ENCODE data around the gene CERK.
"Not testable (repeated sequence)": the region's sequence is repeated elsewhere in the genome, so short reads cannot be mapped to it uniquely, and the experiment has no call there.

Gene CERK, protein sequence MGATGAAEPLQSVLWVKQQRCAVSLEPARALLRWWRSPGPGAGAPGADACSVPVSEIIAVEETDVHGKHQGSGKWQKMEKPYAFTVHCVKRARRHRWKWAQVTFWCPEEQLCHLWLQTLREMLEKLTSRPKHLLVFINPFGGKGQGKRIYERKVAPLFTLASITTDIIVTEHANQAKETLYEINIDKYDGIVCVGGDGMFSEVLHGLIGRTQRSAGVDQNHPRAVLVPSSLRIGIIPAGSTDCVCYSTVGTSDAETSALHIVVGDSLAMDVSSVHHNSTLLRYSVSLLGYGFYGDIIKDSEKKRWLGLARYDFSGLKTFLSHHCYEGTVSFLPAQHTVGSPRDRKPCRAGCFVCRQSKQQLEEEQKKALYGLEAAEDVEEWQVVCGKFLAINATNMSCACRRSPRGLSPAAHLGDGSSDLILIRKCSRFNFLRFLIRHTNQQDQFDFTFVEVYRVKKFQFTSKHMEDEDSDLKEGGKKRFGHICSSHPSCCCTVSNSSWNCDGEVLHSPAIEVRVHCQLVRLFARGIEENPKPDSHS

DNA sequence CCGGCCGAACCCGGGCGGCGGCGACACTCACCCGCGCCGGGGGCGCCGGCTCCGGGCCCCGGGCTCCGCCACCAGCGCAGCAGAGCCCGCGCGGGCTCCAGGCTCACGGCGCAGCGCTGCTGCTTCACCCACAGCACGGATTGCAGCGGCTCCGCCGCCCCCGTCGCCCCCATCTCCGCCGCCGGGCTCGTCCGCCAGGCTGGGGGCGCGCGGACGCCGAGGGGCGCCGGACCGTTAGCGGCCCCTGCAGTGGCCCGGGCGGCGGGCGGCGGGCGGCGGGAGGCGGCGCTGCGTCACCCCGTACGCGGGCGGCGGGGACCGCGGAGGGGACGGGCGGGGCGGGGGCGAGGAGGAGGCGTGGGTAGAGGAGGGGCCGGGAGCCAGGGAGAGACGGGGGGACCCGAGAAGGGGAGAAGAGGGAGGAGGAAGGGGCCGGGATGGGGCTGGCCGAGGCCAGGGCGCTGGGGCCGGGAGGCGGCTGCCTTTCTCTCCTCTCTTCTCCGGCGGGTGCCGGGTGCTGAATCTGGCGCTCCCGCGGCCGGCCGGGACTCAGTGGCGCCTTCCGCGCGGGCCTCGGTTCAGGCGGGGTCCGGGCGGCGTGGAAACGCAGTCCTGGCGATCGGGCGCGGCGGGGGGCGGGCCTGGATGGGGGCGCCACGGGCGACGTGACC, at the start of gene CERK:
Gene CERK (minus strand): TSS at position 277 of the 671 bp plus-strand sequence. CDS start 104 bp downstream, at position 173.
- peak; percentile 65 for DNase-seq

DNA sequence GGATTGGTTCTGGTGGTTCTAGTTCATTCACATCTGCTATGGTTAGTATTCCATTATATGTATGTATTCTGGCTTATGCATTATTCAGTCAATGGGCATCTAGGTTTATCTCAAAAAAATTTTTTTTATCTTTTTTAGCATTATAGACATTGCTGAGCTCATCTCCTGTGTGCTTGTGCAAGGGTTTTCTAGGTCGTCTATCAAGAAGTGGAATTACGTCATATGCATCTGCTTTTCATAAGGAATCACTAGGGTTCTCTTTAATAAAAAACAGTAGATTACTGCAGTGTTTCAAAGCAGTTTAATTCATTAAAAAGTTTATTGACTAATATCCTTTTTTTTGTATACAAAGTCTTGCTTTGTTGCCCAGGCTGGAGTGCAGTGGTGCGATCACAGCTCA, 45.7 kb upstream of the CERK start:
- DNase-seq, result no peak

DNA sequence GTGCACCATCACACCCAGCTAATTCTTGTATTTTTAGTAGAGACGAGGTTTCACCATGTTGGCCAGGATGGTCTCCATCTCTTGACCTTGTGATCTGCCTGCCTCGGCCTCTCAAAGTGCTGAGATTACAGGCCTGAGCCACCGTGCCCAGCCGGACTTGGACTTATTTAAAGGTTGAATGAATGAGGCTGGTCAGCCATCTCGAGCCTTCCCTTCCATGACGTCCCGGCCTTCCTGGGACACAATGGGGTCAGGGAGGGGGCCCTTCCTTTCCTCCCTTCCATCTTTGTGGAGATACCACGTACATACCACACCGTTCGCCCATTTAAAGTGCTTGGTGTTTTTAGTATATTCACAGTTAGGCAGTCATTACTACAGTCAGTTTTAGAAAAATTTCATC, 44.1 kb upstream of the CERK start:
- DNase-seq, result not testable (repeated sequence)

DNA sequence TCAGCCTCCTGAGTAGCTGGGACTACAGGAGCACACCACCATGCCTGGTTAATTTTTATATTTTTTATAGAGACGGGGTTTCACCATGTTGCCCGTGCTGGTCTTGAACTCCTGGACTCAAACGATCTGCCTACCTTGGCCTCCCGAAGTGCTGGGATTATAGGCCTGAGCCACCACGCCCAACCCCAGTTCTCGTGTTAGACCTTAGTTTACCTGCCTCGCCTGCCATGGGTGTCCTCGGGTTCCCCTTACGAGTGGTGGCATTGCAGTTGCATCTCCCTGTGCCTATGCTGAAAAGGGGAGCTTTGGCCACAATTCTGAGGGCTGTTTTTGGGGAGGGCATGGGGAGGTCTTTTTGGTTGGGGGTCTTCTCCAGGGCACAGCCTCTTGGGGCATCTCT, 43.2 kb upstream of the CERK start:
- no peak for DNase-seq

DNA sequence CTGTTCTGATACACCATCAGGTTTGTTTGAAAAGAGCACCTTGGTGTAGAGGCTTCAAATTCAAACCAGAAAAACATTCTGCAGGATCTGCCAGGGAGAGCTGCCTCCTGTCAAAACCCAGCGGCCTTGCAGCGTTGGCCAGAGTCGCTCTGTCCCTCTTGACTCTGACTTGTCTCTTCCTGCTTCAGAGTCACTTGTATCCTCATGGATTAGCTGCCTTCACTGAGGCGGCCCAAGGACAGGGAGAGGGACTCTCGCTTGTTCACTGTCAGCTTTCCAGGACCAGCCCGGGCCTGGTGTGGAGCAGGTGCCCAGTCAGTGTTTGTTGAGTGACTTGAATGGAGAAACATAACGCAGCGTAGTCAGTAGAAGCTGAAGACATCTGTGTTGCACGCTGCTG, 42.4 kb upstream of the CERK start:
- DNase-seq, result no peak

DNA sequence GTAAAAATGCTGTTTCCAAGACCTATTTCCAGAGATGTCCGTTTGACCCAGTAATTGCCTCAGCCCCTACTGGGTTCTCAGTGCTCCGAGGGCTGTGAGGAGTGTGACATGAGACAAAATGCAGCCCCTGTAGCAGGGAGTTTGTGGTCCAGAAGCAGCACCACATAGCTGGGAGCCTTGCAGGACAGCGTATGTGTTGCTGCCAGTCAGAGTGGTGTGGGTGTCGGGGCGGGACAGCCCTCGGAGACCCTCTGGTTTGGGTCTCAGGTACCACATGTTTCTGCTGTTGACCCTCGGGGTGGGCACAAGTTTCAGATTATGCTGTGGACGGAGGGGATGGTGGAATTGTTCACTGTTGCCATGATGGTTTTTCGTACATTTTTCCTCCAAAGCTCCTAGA, 41.6 kb upstream of the CERK start:
- DNase-seq, result no peak

DNA sequence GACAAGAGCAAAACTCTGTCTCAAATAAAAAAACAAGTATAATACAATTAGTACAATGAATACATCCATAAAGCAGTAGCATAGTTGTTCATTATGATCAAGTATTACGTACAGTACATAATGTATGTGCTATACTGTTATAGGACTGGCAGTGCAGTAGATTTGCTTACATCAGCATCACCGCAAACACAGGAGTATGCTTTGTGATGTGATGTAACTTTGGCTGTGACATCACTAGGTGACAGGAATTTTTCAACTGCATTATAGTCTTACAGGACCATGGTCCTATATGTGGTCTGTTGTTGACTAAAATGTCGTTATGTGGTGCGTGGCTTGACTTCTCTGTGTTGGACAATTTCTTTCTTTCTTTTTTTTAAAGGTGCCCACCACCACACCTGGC, 41.0 kb upstream of the CERK start:
- DNase-seq, result no peak

DNA sequence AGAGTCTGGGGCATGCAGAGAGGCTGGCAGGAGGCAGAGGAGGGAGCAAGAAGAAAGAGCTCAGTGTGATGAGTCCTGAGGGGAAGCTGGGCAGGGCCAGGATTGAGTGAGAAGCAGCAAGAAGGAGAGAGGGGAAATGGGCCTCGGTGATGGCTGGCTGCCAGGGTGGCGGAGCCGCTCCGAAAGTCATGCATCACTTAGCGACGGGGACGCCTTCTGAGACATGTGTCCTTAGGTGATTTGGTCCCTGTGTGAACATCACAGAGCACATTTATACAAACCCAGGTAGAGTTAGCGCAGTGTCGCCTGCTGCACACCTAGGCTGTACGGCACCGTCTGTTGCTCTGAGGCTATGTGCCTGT, 39.5 kb upstream of the CERK start:
- DNase-seq, result peak; percentile 25

DNA sequence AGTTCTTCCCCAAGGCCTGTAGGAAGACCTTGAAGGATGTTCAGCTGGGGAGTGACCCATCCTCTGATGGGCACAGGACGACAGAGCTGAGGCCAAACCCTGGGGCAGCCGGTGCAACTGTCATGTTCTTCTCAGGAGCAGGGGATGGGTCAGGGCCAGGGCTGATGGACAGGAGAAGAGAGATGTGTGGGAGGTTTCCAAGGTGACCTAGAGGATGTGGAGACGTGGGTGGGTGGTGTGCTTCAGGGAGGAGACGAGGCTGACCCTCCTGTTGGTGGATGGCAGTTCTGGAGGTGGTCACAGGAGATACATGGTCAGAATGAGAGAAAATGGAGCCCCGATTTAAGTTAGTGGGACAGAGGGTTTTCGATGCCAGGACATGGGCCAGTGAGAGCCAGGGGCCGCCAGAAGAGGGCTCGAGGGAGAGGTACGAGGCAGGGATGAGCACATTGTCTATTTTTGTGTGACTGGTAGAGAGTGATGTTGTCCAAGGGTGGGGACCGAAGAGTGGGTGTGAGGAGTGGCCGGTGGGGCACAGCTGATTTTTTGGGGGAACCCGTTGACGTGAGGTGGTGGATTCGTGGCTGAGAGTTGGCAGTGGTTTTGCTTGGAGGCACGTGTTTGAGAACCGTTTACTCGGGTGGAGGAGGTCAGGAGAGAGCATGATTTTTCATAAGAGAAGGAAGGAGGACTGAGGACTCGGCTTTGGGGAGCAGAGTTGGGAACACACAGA, 39.0 kb upstream of the CERK start:
- no peak for DNase-seq

DNA sequence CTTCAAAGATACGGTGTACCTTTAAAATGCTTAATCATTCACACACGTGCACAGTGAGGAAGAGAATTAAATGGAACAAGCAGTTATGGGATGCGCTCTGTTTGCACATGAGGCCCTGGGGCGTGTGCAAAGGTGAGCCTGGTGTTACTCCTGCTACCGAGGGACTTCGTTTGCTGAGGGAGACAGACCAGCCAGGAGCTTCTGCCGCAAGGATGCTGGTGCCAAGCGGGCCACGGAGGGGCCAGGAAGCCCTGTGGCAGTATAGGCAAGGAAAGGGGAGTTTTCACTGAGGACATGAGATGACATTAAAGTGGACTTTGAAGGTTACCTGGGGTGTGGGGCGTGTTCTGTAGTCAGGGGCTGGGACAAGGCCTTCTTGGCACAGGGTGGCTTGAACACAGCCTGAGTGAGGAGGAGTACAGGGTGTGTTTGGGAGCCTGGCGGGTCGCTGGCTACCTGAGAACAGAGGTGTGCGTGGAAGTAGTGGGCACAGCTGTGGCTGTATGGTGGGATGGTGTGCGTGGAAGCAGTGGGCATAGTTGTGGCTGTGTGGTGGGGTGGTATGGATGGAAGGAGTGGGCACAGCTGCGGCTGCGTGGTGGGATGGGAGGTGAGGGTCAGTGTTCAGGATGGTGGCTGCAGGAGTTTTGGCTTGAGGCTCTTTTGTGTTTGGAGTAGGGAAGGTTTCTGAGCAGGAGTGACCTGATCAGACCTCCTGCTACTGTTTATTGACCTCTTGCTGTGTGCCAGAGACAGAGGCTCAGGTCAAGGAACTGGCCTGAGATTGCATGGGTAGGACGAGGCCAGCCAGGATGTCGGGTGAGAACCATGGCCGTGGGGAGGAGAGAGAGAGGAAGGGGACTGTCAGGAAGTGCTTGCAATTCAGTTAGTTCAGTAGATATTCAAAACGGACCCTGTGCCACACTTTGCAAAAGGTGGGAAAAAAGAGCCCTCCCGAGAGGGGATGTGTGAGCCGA, 38.1 kb upstream of the CERK start:
- no peak for DNase-seq

DNA sequence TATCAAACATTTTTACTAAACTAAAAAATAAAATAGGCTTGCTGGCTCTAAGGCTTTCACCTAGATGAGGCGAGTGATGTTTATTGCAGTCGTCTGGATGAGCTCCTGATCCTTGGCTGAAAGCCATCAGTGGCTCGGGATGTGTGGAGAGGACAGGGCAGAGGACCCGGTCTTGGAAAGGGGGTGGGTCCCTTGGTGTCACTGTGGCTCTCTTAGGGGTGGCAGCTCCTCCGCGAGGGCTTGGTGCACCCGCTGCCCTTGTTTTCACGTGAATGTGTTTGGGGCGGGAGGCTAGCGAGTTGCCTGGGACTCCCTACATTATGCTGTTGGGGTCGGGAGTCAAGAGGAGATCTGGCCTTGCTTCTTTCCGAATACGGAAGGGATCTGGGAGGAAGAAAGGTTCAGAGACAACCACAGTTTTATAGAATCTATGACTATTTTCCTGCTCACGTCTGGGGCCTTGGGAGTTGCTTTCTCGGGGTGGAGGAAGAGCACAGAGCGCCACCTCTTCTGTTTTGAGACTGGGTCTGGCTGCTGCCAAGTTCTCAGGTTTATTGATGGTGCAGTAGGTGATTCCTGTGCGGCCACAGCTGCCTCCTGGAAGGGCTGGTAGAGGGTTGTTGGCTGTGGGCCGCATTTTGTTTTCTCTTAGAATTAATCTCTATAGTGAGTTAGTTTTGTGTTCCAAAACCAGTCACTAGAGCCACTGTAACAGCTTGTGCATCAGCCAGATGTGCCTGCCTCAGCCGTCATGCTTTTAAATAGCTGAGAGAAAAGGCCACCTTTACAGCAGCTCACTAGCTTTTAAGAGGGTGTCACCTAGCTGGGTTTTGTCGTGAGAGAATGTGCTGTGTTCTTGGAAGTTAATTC, 37.2 kb upstream of the CERK start:
- no peak for DNase-seq

DNA sequence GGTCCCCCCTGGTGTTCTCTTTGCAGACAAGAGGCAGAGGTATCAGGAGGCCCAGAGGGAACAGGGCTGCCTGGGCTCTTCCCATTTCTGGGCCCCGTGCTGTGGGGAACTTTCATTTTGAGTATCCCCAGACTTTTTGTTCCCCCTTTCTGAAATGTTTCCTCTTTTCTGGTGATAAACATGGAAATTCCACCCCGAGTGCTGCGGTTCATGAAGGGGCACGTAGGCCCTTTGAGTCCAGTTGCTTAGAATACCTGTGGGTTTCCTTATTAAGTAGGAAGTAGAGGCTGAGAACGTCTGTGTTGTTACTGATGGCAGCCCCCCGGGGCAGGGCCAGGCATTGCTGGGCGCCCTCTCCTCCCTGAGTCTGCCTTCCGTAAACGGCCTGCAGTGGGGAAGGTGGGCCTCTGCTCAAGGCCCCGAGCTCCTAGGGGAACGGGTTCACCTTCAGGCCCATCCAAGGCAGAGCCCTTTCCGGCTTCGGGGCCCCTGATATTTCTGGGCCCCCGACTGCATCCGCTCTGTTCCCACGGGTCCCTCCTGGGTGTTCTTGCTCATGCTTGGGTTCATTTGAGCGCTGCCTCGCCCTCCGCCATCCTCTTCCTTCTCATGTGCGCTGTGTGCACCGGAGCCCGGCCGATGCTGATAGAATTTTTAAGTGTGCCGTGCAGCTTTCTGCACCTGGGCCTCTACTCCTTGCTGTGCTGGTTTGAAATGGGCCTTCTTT, 36.4 kb upstream of the CERK start:
- peak; percentile 29 for DNase-seq

DNA sequence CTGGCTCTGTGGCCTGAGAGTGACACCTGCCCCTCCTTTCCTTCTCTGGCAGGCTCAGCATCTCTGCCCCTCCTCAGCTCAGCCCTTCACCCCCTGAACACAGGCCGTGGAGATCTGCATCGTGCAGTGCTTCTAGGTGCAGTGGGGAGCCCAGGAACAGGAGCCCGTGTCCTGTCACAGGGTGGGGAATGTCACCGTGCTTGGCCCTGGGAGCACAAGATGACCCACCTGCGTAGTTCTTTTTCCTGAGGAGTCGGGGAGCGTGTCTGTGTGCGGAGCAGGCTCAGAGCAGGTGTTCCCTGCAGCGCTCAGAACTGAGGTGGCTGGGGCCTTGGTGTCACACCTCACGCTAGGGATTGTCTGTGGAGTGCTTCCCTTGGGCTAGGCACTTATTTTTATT, 35.0 kb upstream of the CERK start:
- DNase-seq, result no peak

DNA sequence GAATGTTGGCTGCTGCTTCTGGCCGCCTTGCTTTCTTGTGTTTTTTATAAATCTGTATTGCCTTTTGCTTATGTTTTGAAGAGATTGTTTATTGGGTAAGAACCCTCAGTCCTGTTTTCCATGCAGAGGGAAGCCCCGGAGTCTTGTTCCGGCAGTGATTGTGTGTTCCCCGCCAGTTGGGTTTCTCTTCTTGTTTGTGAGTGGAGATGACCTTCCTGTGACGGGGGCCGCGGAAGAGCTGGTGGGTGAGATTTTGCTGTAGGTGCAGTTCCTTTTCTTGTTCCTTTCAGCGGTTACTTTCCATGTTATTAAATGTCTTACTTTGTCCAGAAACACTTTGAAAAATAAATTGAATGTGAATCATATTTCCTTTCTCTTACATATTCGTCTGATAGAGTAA, 32.7 kb upstream of the CERK start:
- DNase-seq, result no peak

DNA sequence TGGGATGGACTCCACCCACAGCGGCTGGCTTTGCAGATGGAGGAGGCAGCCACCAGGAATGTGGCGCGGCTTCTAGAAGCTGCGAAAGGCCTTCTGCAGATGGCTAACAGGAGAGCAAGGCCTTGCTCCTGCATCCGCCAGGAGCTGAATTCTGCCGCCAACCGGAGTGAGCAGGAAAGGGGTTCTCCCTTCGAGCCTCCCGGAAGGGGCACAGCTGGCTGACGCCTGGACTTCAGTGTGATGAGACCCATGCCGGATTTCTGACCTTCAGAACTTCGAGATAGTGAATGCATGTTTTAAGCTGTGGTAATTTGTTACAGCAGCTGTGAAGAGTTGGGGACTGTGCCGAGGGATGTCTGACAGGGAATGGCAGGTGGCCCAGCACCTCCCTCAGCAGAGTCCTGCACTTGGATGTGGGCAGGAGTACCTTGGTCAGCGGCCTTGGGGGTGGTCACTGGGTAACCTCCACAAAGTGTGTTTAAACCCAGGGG, 32.1 kb upstream of the CERK start:
- no peak for DNase-seq

DNA sequence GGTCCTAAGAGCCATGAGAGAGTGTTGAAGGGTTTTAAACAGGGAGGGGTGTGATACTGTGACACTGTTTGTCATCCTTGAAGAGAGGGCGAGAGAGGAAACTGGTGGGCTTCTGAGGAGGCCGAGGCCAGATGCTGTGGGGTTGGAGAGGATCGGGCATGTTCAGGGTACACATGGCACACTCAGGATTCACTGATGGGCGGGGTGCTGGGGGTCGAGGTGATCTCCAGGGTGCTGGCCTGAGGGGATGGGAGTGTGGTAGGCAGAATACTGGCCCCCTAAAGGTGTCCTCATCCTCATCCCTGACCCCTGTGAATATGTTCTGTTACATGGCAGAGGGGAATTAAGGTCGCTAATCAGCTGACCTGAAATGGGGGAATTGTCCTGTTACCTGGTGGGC, 31.7 kb upstream of the CERK start:
- DNase-seq, result no peak

DNA sequence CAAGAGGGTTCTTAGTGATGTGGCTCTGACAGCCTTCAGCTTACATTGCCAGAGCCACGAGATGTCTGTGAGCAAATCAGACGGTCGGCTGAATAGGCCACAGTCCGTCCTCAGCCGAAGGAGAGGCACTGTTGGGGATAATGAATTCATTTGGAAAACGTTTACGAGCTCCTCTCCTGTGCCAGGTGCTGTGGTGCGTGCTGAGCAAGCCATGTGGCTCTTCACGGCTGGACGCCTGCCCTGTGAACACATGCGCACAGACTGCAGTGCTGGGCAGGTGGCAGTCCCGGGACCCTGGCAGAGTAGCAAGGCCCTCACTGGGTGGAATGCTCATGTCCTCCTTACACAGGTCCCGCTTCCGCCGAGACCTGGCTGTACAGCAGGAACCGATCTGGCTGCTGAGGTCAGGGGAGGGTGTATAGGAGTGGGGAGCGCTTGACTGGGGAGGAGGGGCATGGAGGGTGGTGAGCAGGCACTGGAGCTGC, 31.2 kb upstream of the CERK start:
- DNase-seq, result no peak

DNA sequence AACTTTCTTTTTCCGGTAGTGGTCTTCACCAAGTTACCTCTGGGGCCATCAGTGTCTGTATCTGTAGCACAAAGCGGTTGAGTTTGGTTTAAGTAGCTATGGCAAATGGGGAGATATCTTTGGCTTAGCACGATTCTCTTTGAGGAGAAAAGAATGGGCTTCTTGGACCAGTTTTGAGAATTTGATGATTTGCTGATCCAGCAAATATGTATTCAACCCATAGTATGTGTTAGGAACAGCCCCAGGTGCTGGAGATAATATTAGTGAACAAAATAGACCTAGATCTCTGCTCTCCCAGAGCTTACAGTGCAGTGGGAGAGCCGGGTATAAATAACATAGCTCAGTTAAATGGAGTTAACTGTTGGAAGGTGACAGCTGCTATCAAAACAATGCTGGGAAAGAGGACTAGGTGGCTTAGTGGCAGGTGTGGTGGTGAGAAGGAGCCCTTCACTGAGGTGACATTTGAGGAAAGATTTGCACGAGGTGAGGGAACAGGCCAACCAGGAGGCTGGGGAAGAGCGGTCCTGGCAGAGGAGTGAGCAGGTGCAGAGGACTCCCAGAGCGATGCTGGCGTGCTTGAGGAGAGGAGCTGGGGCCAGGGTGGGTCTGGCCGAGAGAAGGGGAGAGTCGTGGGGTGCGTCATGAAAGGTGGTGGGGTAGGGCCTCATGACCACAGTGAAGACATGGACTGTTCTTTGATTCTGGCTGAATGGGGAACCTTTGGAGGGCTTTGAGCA, 29.4 kb upstream of the CERK start:
- DNase-seq, result no peak

DNA sequence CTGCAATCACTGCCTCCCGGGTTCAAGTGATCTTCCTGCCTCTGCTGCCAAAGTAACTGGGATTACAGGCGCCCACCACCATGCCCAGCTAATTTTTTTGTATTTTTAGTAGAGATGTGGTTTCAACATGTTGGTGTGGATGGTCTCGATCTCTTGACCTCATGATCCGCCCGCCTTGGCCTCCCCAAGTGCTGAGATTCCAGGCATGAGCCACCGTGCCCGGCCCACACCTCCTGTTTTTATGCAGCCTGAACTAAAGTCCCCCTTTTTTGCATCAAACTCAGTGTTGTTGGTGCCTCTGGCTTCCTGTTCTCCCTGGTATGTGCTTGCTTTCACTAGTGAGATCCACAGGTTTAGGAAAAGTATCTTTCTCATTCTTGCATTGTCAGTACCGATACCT, 28.6 kb upstream of the CERK start:
- DNase-seq, result no peak
